Fibroblast of the aortic adventitia (primary cell): ENCODE results near the gene ZNF329. TPM values are rescaled to one million over a fixed set of nuclear protein-coding genes. Genes with fewer than 3 reads are reported as not detected.

ENCODE experiments used
- DNase-seq: peaks from one replicate; pipeline ENCODE4 v3.0.0-alpha.2; 2010; ENCODE audit warnings: low read depth
- H3K4me3 ChIP-seq: 2 replicates; pipeline ENCODE4 v1.5.1; 2011; ENCODE audit warnings: low read depth, mild to moderate bottlenecking, control low read depth, low read length, moderate library complexity
- total RNA-seq: library from RNA; depleted of rRNA; stranded (reverse); fragments of >200 nt; gene quantifications from 2 replicates; pipeline ENCODE4 v1.2.3, GENCODE V29; 2012; ENCODE audit warnings: low replicate concordance
- TF ChIP-seq, protein P1 (sequence below): IDR thresholded peaks from 2 replicates; pipeline ENCODE4 v1.5.1; 2011; ENCODE audit warnings: mild to moderate bottlenecking, low read length, control low read depth, inconsistent platforms; ENCODE audit not compliant: insufficient read depth

The ZNF329 gene
- total RNA-seq, 1 donor: 13.6 TPM

DNA sequence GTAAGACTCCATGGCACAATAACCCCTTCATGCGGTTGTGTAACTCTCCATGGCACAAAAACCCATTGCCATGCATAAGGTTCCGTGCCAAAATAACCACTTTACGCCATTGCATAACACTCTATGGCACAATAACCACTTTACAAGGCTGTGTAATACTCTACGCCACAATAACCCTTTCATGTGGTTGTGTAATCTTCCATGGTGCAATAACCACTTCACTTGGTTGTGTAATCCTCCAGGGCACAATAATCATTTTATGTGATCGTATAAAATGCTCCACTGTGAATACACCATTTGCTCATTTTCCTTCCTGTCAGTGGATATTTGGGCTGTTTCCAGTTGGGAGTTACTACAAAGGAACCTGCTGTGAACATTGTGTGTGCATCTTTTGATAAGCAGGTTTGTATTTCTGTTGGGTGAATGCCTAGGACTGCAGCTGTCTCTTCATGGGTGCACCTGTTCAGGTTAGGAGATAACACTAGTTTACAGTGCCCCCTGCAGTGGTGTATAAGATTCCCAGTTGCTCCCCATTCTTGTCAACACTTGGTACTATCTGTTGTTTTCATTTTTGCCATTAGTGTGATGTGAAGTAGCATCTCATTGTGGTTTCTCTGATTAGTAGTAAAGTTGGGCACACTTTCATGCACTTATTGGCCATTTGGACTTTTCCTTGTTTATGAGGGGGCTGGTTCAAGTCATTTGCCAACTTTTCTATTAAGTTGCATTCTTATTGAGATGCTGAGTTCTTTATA is 31.4 kb downstream of the ZNF329 start:
- no peak for DNase-seq
- TF ChIP-seq, protein P1, sequence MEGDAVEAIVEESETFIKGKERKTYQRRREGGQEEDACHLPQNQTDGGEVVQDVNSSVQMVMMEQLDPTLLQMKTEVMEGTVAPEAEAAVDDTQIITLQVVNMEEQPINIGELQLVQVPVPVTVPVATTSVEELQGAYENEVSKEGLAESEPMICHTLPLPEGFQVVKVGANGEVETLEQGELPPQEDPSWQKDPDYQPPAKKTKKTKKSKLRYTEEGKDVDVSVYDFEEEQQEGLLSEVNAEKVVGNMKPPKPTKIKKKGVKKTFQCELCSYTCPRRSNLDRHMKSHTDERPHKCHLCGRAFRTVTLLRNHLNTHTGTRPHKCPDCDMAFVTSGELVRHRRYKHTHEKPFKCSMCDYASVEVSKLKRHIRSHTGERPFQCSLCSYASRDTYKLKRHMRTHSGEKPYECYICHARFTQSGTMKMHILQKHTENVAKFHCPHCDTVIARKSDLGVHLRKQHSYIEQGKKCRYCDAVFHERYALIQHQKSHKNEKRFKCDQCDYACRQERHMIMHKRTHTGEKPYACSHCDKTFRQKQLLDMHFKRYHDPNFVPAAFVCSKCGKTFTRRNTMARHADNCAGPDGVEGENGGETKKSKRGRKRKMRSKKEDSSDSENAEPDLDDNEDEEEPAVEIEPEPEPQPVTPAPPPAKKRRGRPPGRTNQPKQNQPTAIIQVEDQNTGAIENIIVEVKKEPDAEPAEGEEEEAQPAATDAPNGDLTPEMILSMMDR: no peak
- H3K4me3 ChIP-seq: no peak overlapping the region

DNA sequence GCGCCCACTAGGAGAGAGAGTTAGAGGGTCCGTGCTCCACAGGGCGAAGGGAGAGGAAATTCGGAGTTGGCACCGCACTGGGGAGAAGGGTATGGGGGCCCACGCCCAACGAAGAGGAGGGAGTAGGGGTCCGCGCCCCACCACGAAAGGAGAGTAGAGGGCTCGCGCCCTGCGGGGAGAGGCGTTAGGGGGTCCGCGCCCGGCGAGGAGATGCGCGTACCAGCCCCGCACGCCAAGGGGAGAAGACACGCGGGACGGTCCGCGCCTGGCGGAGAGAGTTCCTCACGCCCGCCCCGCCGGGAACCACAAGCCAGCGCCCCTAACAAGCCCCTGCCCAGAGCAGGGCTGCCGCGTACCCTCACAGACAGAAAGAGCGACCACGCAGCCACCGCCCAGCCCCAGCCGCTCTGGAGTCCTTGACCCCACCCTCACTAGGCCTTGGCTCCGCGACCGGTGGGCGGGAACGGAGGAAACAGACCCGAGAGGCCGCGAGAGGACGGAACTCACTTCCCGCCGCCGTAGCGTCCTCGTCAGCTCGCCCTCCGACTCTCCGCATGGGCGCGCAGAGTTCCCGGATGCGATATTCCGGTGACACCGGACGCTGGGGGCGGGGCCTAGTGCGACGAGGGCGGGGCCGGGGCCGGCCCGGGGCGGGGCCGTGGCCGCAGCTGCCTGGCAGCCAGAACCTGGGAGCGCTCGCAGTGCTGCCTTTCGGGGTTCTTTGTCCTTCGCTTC is 32.6 kb downstream of the ZNF329 start:
- TF ChIP-seq, protein P1: no peak
- H3K4me3 ChIP-seq: no peak overlapping the region
- no peak for DNase-seq

DNA sequence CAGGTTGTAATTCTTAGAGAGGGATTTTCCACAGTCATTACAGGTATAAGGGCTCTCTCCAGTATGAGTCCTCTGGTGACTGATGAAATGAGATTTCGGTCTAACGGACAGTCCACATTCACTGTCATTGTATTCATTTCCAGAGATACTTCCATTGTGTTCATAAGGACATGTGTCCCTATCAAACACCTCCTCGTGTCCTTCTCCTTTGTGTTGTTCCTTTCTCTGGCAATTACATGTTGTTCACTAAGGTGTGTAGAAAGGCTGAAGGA is 42.1 kb downstream of the ZNF329 start:
- DNase-seq: no peak
- H3K4me3 ChIP-seq: no peak overlapping the region
- TF ChIP-seq, protein P1: no peak

DNA sequence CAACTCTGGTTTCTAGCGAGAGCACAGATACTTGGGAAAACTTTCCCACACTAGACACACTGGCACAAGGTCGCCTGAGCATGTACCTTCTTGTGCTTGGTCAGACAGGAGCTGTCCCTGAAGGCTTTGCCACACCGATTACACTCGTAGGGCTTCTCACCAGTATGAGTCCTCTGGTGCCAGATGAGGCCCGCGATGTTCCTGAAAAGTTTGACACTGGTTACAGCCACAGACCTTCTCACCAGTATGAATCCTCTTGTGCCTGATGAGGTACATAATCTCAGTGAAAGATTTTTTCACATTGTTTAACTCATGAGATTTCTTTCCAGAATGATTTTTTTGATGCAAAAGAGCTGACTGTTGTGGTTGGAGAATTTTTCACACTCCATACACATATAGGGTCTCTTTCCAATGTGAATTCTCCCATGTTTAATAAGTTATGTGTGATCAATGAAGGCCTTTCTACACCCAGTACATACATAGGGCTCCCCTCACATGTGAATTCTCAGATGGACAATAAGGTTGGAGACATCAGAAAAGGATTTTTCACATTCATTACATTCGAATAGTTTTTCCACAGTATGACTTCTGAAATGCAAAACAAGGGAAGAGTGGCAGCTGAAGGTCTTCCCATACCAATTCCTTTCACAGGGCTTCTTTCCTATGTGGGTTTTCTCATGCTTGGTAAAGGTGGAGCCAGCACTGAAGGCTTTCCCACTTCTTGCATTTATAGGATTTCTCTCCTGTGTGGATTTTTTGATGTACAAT is 42.6 kb downstream of the ZNF329 start:
- no peak overlapping the region for H3K4me3 ChIP-seq
- no peak for DNase-seq
- TF ChIP-seq, protein P1: no peak

DNA sequence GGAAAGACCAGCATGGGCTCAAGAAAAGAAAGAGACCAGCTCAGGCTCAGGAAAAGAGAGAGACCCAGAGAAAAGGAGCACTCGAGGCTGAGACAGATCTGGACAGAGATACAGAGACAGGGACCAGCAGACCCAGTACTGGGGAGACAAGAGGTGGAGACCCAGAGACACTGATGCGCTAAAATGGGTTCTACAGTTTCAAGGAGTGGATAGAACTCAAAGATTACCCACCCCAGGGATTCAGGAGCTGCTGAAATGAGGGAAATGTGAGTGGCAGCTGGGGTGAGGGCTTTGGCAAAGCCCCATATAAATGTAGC is 51.9 kb downstream of the ZNF329 start:
- DNase-seq: no peak
- TF ChIP-seq, protein P1: no peak
- H3K4me3 ChIP-seq: peak overlapping the region; percentile 69

DNA sequence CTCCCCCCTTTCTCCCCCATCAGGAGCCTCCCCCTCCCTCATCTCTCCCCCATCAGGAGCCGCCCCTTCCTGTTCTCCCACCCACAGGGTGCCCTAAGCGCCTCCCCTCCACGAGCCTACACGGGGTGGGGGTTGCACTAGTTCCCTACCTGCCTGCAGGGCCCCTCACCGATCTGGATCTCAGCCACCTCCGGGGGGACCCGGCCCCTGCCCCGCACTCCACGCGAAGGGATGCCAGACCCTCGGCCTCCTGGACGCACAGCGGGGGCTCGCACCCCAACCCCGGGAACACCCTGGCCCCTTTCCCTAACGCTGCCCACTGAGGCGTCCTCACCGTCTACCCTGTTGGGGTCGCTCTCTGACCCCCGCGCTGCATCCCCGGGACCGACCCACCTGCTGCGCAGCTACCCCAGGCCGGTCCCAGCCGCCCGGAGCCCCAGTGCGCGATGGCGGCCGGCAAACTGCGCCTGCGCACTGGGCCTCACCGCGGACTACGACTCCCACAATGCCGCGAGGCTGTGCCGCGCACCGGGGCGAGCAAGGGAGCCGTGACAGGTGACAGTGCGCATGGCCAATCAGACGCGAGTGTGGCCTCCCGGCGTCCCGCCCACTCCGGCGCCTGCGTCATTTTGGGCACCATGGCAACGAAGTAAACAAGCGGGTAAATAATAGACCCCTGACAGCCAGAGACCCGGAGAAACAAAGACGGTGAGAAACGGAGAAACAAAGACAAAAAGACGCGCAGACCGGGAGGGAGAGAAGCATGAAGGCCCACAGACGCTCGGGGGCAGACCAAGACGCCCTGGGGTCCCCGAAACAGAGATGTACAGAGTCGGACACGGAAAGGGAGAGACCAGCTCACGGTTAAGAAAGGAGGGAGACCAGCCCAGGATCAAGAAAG is 52.6 kb downstream of the ZNF329 start, which contains the start of gene ZSCAN18:
Gene ZSCAN18, minus strand, starts transcription at position 451 of the 901 bp plus-strand sequence. CDS start 7,964 bp downstream, outside the sequence.
- TF ChIP-seq, protein P1: no peak
- peak; percentile 91 for DNase-seq
- peak within 1 kb of the TSS; percentile 79 for H3K4me3 ChIP-seq
